ENCODE data around the gene SORBS2.

- TF ChIP-seq POLR2A (IDR thresholded peaks at IDR 0.05; ENCODE audit: extremely low read depth, insufficient read length) (no peak), CTCF (IDR thresholded peaks at IDR 0.05; ENCODE audit: low read depth, low read length) (no peak), MYC (IDR thresholded peaks at IDR 0.05; ENCODE audit: low read depth, low read length) (no peak), MAX (IDR thresholded peaks at IDR 0.05; ENCODE audit: low read depth, low read length) (no peak)
Observed at GRCh38 chr4:185683896-185684295, 128.1 kb downstream of the SORBS2 start.

All from NB4 (cell line).